CD14-positive monocyte (primary cell): ENCODE data around the gene POT1. TPM values are rescaled to one million over a fixed set of nuclear protein-coding genes. Genes with fewer than 3 reads are reported as not detected.

Source experiments
- DNase-seq, 3 donors: peaks; one replicate each; pipeline ENCODE4 v3.0.0-alpha.2; 2011 to 2022
- H2AFZ ChIP-seq: 2 replicates; pipeline ENCODE4 v1.6.0; 2012; ENCODE audit warnings: mild to moderate bottlenecking, low read depth, low read length, inconsistent platforms; ENCODE audit not compliant: insufficient read depth, poor library complexity, severe bottlenecking
- H3K27ac ChIP-seq, 2 donors: 1 replicate in 1 of 2; 2 replicates in 1 of 2; pipeline ENCODE4 v1.5.1; 2012 to 2013; ENCODE audit warnings: low read length in 2 of 2, control low read depth in 1 of 2, inconsistent platforms in 1 of 2, low read depth in 1 of 2, mild to moderate bottlenecking in 1 of 2
- H3K27me3 ChIP-seq, 2 donors: one replicate each; pipeline versions ENCODE4 v1.6.0 to v1.6.1; 2011 to 2013; ENCODE audit warnings: low read length in 2 of 2; ENCODE audit not compliant: control insufficient read depth in 2 of 2, insufficient read depth in 2 of 2
- H3K36me3 ChIP-seq, 2 donors: replicated peaks in 1 of 2; 1 replicate in 1 of 2; 2 replicates in 1 of 2; pipeline versions ENCODE4 v1.5.1 to v1.6.1; 2012 to 2013; ENCODE audit warnings: low read length in 2 of 2, control low read depth in 1 of 2, inconsistent platforms in 1 of 2, mild to moderate bottlenecking in 1 of 2; ENCODE audit not compliant: insufficient read depth in 2 of 2, control insufficient read depth in 1 of 2
- H3K4me1 ChIP-seq, 2 donors: 1 replicate in 1 of 2; 2 replicates in 1 of 2; pipeline versions ENCODE4 v1.5.1 to v1.6.1; 2012 to 2013; ENCODE audit warnings: low read length in 2 of 2, control low read depth in 1 of 2, inconsistent platforms in 1 of 2, mild to moderate bottlenecking in 1 of 2, moderate library complexity in 1 of 2; ENCODE audit not compliant: insufficient read depth in 2 of 2, control insufficient read depth in 1 of 2
- H3K4me2 ChIP-seq: replicated peaks from 2 replicates; pipeline ENCODE3; 2012; ENCODE audit warnings: low read length, moderate library complexity, mild to moderate bottlenecking; ENCODE audit not compliant: poor library complexity, severe bottlenecking; ENCODE audit errors: extremely low read depth
- H3K4me3 ChIP-seq, 3 experiments: fragments of 200-600 bp in 1 of 3; sonication (generic) in 1 of 3; replicated peaks in 1 of 3; 1 replicate in 2 of 3; 2 replicates in 1 of 3; pipeline ENCODE4 v1.5.1; 2011 to 2013; ENCODE audit warnings: low read length in 3 of 3, mild to moderate bottlenecking in 3 of 3, control low read depth in 2 of 3, low read depth in 2 of 3, inconsistent platforms in 1 of 3, moderate library complexity in 1 of 3
- H3K79me2 ChIP-seq: 2 replicates; pipeline ENCODE4 v1.6.0; 2012; ENCODE audit warnings: mild to moderate bottlenecking, control low read depth, inconsistent platforms, low read length, moderate library complexity; ENCODE audit not compliant: insufficient read depth
- H3K9ac ChIP-seq: 2 replicates; pipeline ENCODE4 v1.6.0; 2017; ENCODE audit warnings: low read length, mild to moderate bottlenecking; ENCODE audit not compliant: insufficient read depth, poor library complexity, severe bottlenecking
- H3K9me3 ChIP-seq, 2 donors: replicated peaks in 1 of 2; 1 replicate in 1 of 2; 2 replicates in 1 of 2; pipeline versions ENCODE4 v1.5.1 to v1.6.1; 2012 to 2013; ENCODE audit warnings: low read length in 2 of 2, control low read depth in 1 of 2; ENCODE audit not compliant: control insufficient read depth in 1 of 2, insufficient read depth in 1 of 2
- H4K20me1 ChIP-seq: 2 replicates; pipeline ENCODE4 v1.6.0; 2012; ENCODE audit warnings: mild to moderate bottlenecking, low read length, control low read depth, moderate library complexity; ENCODE audit not compliant: insufficient read depth
- H3K27ac Mint-ChIP-seq, 7 donors: one replicate each; pipeline ENCODE4 v1.8.0; 2020; ENCODE audit warnings: mild to moderate bottlenecking in 7 of 7, mixed read lengths in 7 of 7, moderate library complexity in 6 of 7, inconsistent platforms in 2 of 7
- H3K27me3 Mint-ChIP-seq, 3 donors: one replicate each; pipeline ENCODE4 v1.8.0; 2021 to 2022; ENCODE audit warnings: low read depth in 3 of 3, mild to moderate bottlenecking in 3 of 3, mixed read lengths in 3 of 3, moderate library complexity in 3 of 3, inconsistent platforms in 1 of 3
- H3K36me3 Mint-ChIP-seq, 2 donors: one replicate each; pipeline ENCODE4 v1.8.0; 2020; ENCODE audit warnings: mixed read lengths in 2 of 2, inconsistent platforms in 1 of 2, mild to moderate bottlenecking in 1 of 2
- H3K4me1 Mint-ChIP-seq: one replicate; pipeline ENCODE4 v1.8.0; 2020; ENCODE audit warnings: mild to moderate bottlenecking, mixed read lengths
- H3K4me3 Mint-ChIP-seq, 2 donors: one replicate each; pipeline ENCODE4 v1.8.0; 2020; ENCODE audit warnings: mild to moderate bottlenecking in 2 of 2, mixed read lengths in 2 of 2, moderate library complexity in 1 of 2
- H3K9me3 Mint-ChIP-seq, 7 donors: one replicate each; pipeline ENCODE4 v1.8.0; 2020 to 2022; ENCODE audit warnings: mixed read lengths in 7 of 7, mild to moderate bottlenecking in 6 of 7, moderate library complexity in 6 of 7, inconsistent platforms in 2 of 7
- CTCF ChIP-seq: fragments of 200-600 bp; IDR thresholded peaks from one replicate; pipeline ENCODE4 v1.8.0; 2022; ENCODE audit warnings: antibody characterized with exemption, mild to moderate bottlenecking
- WGBS: methylation state at CpG from one replicate; pipeline ENCODE4 v1.1.5; 2013; ENCODE audit warnings: missing lambda C conversion rate; ENCODE audit not compliant: insufficient coverage; 5-methylcytosine and 5-hydroxymethylcytosine counted together
- intact Hi-C, 2 donors: fragments of 100-400 bp; cut with micrococcal nuclease; formaldehyde crosslinking; loops; one replicate each; pipeline versions ENCODE4 v1.15.0 to v1.15.1; 2023
- polyA plus RNA-seq, 3 donors: library from polyadenylated mRNA; depleted of rRNA in 1 of 3; unstranded in 2 of 3; stranded (reverse) in 1 of 3; fragments of 300-500 nt in 2 of 3; fragments of >200 nt in 1 of 3; fragmentation: Illumina TruSeq in 2 of 3; gene quantifications; 1 replicate in 2 of 3; 2 replicates in 1 of 3; pipeline ENCODE4 v1.2.3, GENCODE V29; 2012 to 2021

The POT1 gene
- polyA plus RNA-seq, 3 donors: 6.7 to 12.2 (median 10.4) TPM

GRCh38 chr7:124790645-124791044 is 139.0 kb downstream of the POT1 start:
- Mint-ChIP-seq H3K27ac (no peak overlapping the region), H3K4me1 (peaks cover 2% of the 10 kb centered on the region), H3K9me3 (no peaks in the 10 kb centered on the region), H3K4me3 (no peak overlapping the region), H3K27me3 (peaks cover 1 to 9% (median 3%) of the 10 kb centered on the region in 3 donors), H3K36me3 (no peaks in the 10 kb centered on the region)
- 57% methylated on average over 3 of the region's 6 CpGs for WGBS
- DNase-seq: no peak
- no peak overlapping the region for H3K4me2 ChIP-seq
- no peak overlapping the region for H3K4me3 ChIP-seq
- intact Hi-C loops: no loop called here
- H3K4me1 ChIP-seq: no peaks in the 10 kb centered on the region
- H3K27ac ChIP-seq: no peak overlapping the region
- no peak for TF ChIP-seq CTCF
- no peaks in the 10 kb centered on the region for H3K9me3 ChIP-seq
- no peaks in the 10 kb centered on the region for H4K20me1 ChIP-seq
- H2AFZ ChIP-seq: no peak overlapping the region
- H3K27me3 ChIP-seq: peaks cover 0 to 2% of the 10 kb centered on the region in 2 donors
- no peak overlapping the region for H3K9ac ChIP-seq
- no peaks in the 10 kb centered on the region for H3K36me3 ChIP-seq
- H3K79me2 ChIP-seq: no peaks in the 10 kb centered on the region

- intact Hi-C loops: no loop called here
- WGBS: 100% methylated on average over 1 of the region's 6 CpGs
- no peak overlapping the region for H2AFZ ChIP-seq
Observed at GRCh38 chr7:124785994-124786393, 143.6 kb downstream of the POT1 start.

More at GRCh38 chr7:124785994-124786393, 143.6 kb downstream of the POT1 start:
- Mint-ChIP-seq H3K4me1 (no peaks in the 10 kb centered on the region), H3K4me3 (no peak overlapping the region), H3K27me3 (peaks cover 1 to 10% (median 3%) of the 10 kb centered on the region in 3 donors), H3K9me3 (no peaks in the 10 kb centered on the region), H3K36me3 (no peaks in the 10 kb centered on the region), H3K27ac (no peak overlapping the region)
- Histone ChIP-seq H3K79me2 (no peaks in the 10 kb centered on the region), H3K9ac (no peak overlapping the region), H3K4me1 (no peaks in the 10 kb centered on the region), H4K20me1 (no peaks in the 10 kb centered on the region), H3K27ac (no peak overlapping the region), H3K4me2 (no peak overlapping the region), H3K36me3 (no peaks in the 10 kb centered on the region), H3K27me3 (peaks cover 0 to 2% of the 10 kb centered on the region in 2 donors), H3K9me3 (no peaks in the 10 kb centered on the region), H3K4me3 (no peak overlapping the region)
- no peak for TF ChIP-seq CTCF
- DNase-seq: no peak
